ENCODE results near the gene KLF17. TPM values are rescaled to one million over a fixed set of nuclear protein-coding genes. Genes with fewer than 3 reads are reported as not detected.

Gene KLF17
- total and polyA plus RNA-seq, 4 donors: not detected

- Histone ChIP-seq H3K36me3 (ENCODE audit: control insufficient read depth in 4 of 4, insufficient read depth in 3 of 4, low read depth in 1 of 4, low read length in 3 of 4) (no peaks in the 10 kb centered on the region), H3K27ac (ENCODE audit: low read depth in 1 of 2, low read length in 2 of 2) (no peak overlapping the region), H3K4me1 (ENCODE audit: control insufficient read depth in 4 of 4, insufficient read depth in 4 of 4, low read length in 3 of 4) (no peaks in the 10 kb centered on the region), H3K9ac (ENCODE audit: low read depth in 1 of 2, low read length in 2 of 2) (no peak overlapping the region), H3K9me3 (ENCODE audit: control insufficient read depth in 4 of 4, low read length in 3 of 4) (no peaks in the 10 kb centered on the region), H3K27me3 (ENCODE audit: control insufficient read depth in 4 of 4, insufficient read depth in 4 of 4, low read length in 3 of 4) (no peaks in the 10 kb centered on the region), H3K4me3 (ENCODE audit: low read depth in 1 of 3, low read length in 3 of 3) (no peak overlapping the region)
- TF ChIP-seq JUND (IDR thresholded peaks at IDR 0.05): no peak
- TF ChIP-seq REST (IDR thresholded peaks at IDR 0.05): no peak
- no peak for TF ChIP-seq YY1 (IDR thresholded peaks at IDR 0.05)
- no peak for TF ChIP-seq ATF3 (IDR thresholded peaks at IDR 0.05)
- TF ChIP-seq HNF4A (conservative IDR thresholded peaks at IDR 0.05): no peak
- TF ChIP-seq GABPA (IDR thresholded peaks at IDR 0.05 in 1 of 2, conservative IDR thresholded peaks at IDR 0.05 in 1 of 2): no peak
- TF ChIP-seq NR2F2 (IDR thresholded peaks at IDR 0.05): no peak
- no peak for TF ChIP-seq CTCF (IDR thresholded peaks at IDR 0.05; ENCODE audit: low read depth, low read length, missing input control)
- TF ChIP-seq ZBTB33 (IDR thresholded peaks at IDR 0.05): no peak
- TF ChIP-seq SP1 (IDR thresholded peaks at IDR 0.05): no peak
- TF ChIP-seq FOXA2 (IDR thresholded peaks at IDR 0.05): no peak
- no peak for TF ChIP-seq HNF4G (IDR thresholded peaks at IDR 0.05)
- no peak for TF ChIP-seq EGR1 (IDR thresholded peaks at IDR 0.05; ENCODE audit: low read depth in 2 of 2)
- no peak for TF ChIP-seq FOXA1 (IDR thresholded peaks at IDR 0.05)
- TF ChIP-seq TAF1 (conservative IDR thresholded peaks at IDR 0.05): no peak
- no peak for TF ChIP-seq MAX (IDR thresholded peaks at IDR 0.05)
- no peak for TF ChIP-seq RXRA (IDR thresholded peaks at IDR 0.05)
- TF ChIP-seq RAD21 (IDR thresholded peaks at IDR 0.05): no peak
- 83% methylated on average over 3 of the region's 3 CpGs for WGBS
- DNase-seq (ENCODE audit: low spot score): no peak
Observed at GRCh38 chr1:44112486-44112885, 6.1 kb upstream of the KLF17 start.
